Astrocyte (in vitro differentiated cells and primary cell): Measurements from ENCODE around the gene GPR89B. TPM values are rescaled to one million over a fixed set of nuclear protein-coding genes. Genes with fewer than 3 reads are reported as not detected.
"Not testable (repeated sequence)": the region's sequence is repeated elsewhere in the genome, so short reads cannot be mapped to it uniquely, and the experiment has no call there.

Experiments
- DNase-seq: peaks from one replicate; pipeline ENCODE4 v3.0.0-alpha.2; 2010; ENCODE audit warnings: low read depth
- FAIRE-seq: peaks from 2 replicates; lab custom pipeline; 2011; peaks lifted over from hg19 to GRCh38; lab: Jason Lieb, UNC
- H2AFZ ChIP-seq: 2 replicates; pipeline ENCODE4 v1.6.0; 2012; ENCODE audit warnings: low read depth, low read length, inconsistent platforms
- H3K27ac ChIP-seq: 2 replicates; pipeline ENCODE4 v1.5.1; 2011; ENCODE audit warnings: low read depth, low read length, inconsistent platforms
- H3K27me3 ChIP-seq: 2 replicates; pipeline ENCODE4 v1.6.0; 2011; ENCODE audit warnings: low read length, inconsistent platforms; ENCODE audit not compliant: insufficient read depth
- H3K36me3 ChIP-seq: 2 replicates; pipeline ENCODE4 v1.5.1; 2011; ENCODE audit warnings: low read length, inconsistent platforms; ENCODE audit not compliant: insufficient read depth
- H3K4me1 ChIP-seq: 2 replicates; pipeline ENCODE4 v1.5.1; 2011; ENCODE audit warnings: low read length, inconsistent platforms; ENCODE audit not compliant: insufficient read depth
- H3K4me2 ChIP-seq: 2 replicates; pipeline ENCODE4 v1.6.0; 2012; ENCODE audit warnings: low read length, inconsistent platforms
- H3K4me3 ChIP-seq: 2 replicates; pipeline ENCODE4 v1.5.1; 2011; ENCODE audit warnings: low read depth, mild to moderate bottlenecking, low read length, inconsistent platforms; ENCODE audit not compliant: insufficient read depth
- H3K79me2 ChIP-seq: 2 replicates; pipeline ENCODE4 v1.6.0; 2012; ENCODE audit warnings: mild to moderate bottlenecking, low read length, inconsistent platforms; ENCODE audit not compliant: insufficient read depth
- H3K9ac ChIP-seq: 2 replicates; pipeline ENCODE4 v1.6.0; 2012; ENCODE audit warnings: mild to moderate bottlenecking, low read length, inconsistent platforms
- H3K9me3 ChIP-seq: 2 replicates; pipeline ENCODE4 v1.5.1; 2012; ENCODE audit warnings: low read depth, mild to moderate bottlenecking, low read length, inconsistent platforms; ENCODE audit not compliant: insufficient read depth
- H4K20me1 ChIP-seq: 2 replicates; pipeline ENCODE4 v1.6.0; 2012; ENCODE audit warnings: low read length, inconsistent platforms; ENCODE audit not compliant: insufficient read depth
- H3K27ac Mint-ChIP-seq: one replicate; pipeline ENCODE4 v1.8.0; 2021; ENCODE audit warnings: mild to moderate bottlenecking, mixed read lengths; ENCODE audit not compliant: unreplicated experiment
- H3K27me3 Mint-ChIP-seq: one replicate; pipeline ENCODE4 v1.8.0; 2021; ENCODE audit warnings: low read depth, mixed read lengths; ENCODE audit not compliant: unreplicated experiment
- H3K36me3 Mint-ChIP-seq: one replicate; pipeline ENCODE4 v1.8.0; 2021; ENCODE audit warnings: low read depth, mixed read lengths; ENCODE audit not compliant: unreplicated experiment
- H3K4me1 Mint-ChIP-seq: one replicate; pipeline ENCODE4 v1.8.0; 2021; ENCODE audit warnings: low read depth, mixed read lengths; ENCODE audit not compliant: unreplicated experiment
- H3K4me3 Mint-ChIP-seq: one replicate; pipeline ENCODE4 v1.8.0; 2021; ENCODE audit warnings: mild to moderate bottlenecking, moderate library complexity, mixed read lengths; ENCODE audit not compliant: unreplicated experiment
- H3K9me3 Mint-ChIP-seq: one replicate; pipeline ENCODE4 v1.8.0; 2021; ENCODE audit warnings: mild to moderate bottlenecking, mixed read lengths; ENCODE audit not compliant: unreplicated experiment
- total RNA-seq: library from RNA; stranded (reverse); gene quantifications from 2 replicates; pipeline ENCODE4 v1.2.1, GENCODE V29; 2021

Gene GPR89B
- total RNA-seq, 1 donor from 2014 or later: 13.0 TPM

DNA sequence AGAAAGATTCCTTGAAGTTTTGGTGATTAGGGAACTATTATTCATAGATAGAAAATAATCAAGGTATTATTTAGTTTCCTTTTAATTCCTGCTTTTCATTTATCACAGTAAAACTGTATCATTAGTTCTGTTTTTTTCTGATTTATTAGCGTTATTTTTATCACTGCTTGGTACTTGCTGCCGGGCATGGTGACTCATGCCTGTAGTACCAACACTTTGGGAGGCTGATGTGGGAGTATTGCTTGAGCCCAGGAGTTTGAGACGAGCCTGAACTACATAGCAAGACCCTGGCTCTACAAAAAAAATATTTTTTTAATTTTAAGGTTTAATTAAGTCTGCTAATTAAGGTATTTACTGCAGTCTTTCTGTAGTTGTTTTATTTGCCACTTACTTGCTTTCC, 59.7 kb downstream of the GPR89B start:
- H3K79me2 ChIP-seq, DNase-seq, H3K4me1 Mint-ChIP-seq, FAIRE-seq, H3K36me3 Mint-ChIP-seq, H3K27ac ChIP-seq, H3K9me3 Mint-ChIP-seq, H4K20me1 ChIP-seq, H2AFZ ChIP-seq, H3K9ac ChIP-seq, H3K4me3 ChIP-seq, H3K27me3 ChIP-seq, H3K36me3 ChIP-seq, H3K27ac Mint-ChIP-seq, H3K4me2 ChIP-seq, H3K4me3 Mint-ChIP-seq, H3K4me1 ChIP-seq, H3K27me3 Mint-ChIP-seq, H3K9me3 ChIP-seq: not testable (repeated sequence)

- H2AFZ ChIP-seq, H3K27me3 Mint-ChIP-seq: not testable (repeated sequence)
These were observed 64.7 kb downstream of the GPR89B start for GRCh38 chr1:147992916-147993315.

DNA sequence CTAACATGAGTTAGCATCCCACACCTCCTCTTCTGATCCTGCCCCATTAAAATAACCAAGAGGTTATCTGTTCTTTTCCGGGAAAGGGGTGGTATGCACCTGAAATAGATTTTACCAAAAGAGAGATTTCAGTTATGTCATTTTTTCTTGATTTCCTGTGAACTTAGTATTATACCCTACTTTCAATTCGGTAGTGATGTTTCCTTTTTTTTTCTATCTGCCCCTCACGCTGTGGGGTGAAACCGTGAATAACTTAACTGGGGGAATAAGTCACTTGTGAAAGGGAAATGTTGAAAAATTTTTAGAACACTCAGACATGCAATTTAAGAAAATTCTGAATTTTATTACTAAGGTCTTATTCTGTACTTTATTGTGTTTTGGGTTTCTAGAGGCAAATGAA, 65.2 kb downstream of the GPR89B start:
- H3K36me3 Mint-ChIP-seq, H3K9me3 Mint-ChIP-seq, H3K79me2 ChIP-seq, H3K27ac Mint-ChIP-seq, H3K9me3 ChIP-seq, H4K20me1 ChIP-seq, H3K4me1 Mint-ChIP-seq, DNase-seq, H3K4me3 ChIP-seq, H3K4me2 ChIP-seq, H3K36me3 ChIP-seq, H2AFZ ChIP-seq, H3K9ac ChIP-seq, FAIRE-seq, H3K27me3 Mint-ChIP-seq, H3K4me1 ChIP-seq, H3K27me3 ChIP-seq, H3K4me3 Mint-ChIP-seq, H3K27ac ChIP-seq: not testable (repeated sequence)

More at GRCh38 chr1:147992916-147993315, 64.7 kb downstream of the GPR89B start:
- not testable (repeated sequence) for H3K36me3 Mint-ChIP-seq, H3K4me3 ChIP-seq, H3K4me1 Mint-ChIP-seq, H3K27ac ChIP-seq, H3K4me2 ChIP-seq, H3K9me3 Mint-ChIP-seq, H3K9ac ChIP-seq, H3K4me3 Mint-ChIP-seq, FAIRE-seq, H3K36me3 ChIP-seq, H3K4me1 ChIP-seq, H4K20me1 ChIP-seq, H3K27ac Mint-ChIP-seq, DNase-seq, H3K27me3 ChIP-seq, H3K9me3 ChIP-seq, H3K79me2 ChIP-seq

- not testable (repeated sequence) for H3K4me3 ChIP-seq, H3K9me3 Mint-ChIP-seq, H3K4me2 ChIP-seq, H3K9ac ChIP-seq, DNase-seq, H3K4me3 Mint-ChIP-seq, H2AFZ ChIP-seq, H3K36me3 Mint-ChIP-seq, H3K9me3 ChIP-seq, H4K20me1 ChIP-seq, H3K27ac ChIP-seq, H3K79me2 ChIP-seq, H3K27me3 Mint-ChIP-seq, H3K4me1 ChIP-seq, H3K27me3 ChIP-seq, H3K27ac Mint-ChIP-seq, FAIRE-seq, H3K36me3 ChIP-seq, H3K4me1 Mint-ChIP-seq
These were observed 65.8 kb downstream of the GPR89B start for GRCh38 chr1:147993825-147994615.

- not testable (repeated sequence) for H3K4me2 ChIP-seq, FAIRE-seq
These were observed 67.9 kb downstream of the GPR89B start for GRCh38 chr1:147996088-147996487.

DNA sequence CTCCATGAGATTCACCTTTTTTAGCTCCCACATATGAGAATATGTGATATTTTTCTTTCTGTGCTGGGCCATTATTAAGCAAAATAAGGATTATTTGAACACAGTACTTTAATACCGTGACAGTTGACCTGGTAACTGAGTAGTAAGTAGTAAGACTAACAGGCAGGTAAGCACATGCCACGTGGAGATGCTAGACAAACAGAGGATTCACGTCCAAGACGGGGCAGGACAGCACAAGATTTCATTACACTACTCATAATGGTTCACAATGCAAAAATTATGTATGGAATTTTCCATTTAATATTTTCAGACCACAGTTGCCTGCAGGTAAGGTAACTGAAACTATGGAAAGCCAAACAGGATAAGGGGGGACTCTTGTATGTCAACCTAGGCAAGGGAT, 79.5 kb downstream of the GPR89B start:
- not testable (repeated sequence) for FAIRE-seq, H3K4me3 ChIP-seq, H4K20me1 ChIP-seq, H2AFZ ChIP-seq, H3K4me3 Mint-ChIP-seq, H3K27ac ChIP-seq, H3K9me3 ChIP-seq, H3K9ac ChIP-seq, H3K79me2 ChIP-seq, DNase-seq, H3K27me3 ChIP-seq, H3K36me3 ChIP-seq, H3K4me2 ChIP-seq, H3K4me1 Mint-ChIP-seq, H3K27ac Mint-ChIP-seq, H3K9me3 Mint-ChIP-seq, H3K36me3 Mint-ChIP-seq, H3K4me1 ChIP-seq
- H3K27me3 Mint-ChIP-seq: peaks cover 27% of the 10 kb centered on the region

More at GRCh38 chr1:147996088-147996487, 67.9 kb downstream of the GPR89B start:
- H3K36me3 Mint-ChIP-seq, H3K9ac ChIP-seq, H2AFZ ChIP-seq, H3K27ac ChIP-seq, H3K36me3 ChIP-seq, H3K27me3 Mint-ChIP-seq, H3K9me3 Mint-ChIP-seq, DNase-seq, H3K4me1 Mint-ChIP-seq, H3K4me3 Mint-ChIP-seq, H3K27me3 ChIP-seq, H3K4me1 ChIP-seq, H3K4me3 ChIP-seq, H4K20me1 ChIP-seq, H3K79me2 ChIP-seq, H3K27ac Mint-ChIP-seq, H3K9me3 ChIP-seq: not testable (repeated sequence)
